ENCODE measurements around the gene ADCY7. TPM values are rescaled to one million over a fixed set of nuclear protein-coding genes. Genes with fewer than 3 reads are reported as not detected.

Gene ADCY7
- total and polyA plus RNA-seq, 9 of the 15 experiments (the other 6 are each of a cell fraction or from before 2014, with no cell fraction given) = 2.3 to 108 (median 28.6) TPM

DNA sequence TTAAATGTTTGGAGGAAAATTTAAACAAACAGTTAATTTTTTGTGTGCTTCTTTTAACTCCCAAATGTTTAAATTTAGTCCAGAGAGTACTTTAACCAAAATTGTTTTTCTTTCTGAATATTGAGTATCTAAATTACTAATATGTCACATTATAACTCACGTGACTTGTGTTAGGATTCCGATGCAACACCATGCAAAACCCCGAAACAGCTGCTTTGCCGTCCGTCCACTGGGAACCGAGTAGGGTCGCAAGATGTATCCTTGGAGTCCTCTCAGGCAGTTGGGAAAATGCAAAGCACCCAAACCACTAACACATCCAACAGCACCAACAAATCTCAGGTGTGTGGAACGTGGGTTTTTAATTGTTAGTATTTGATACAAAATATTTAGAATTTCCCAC lies 38.7 kb upstream of the ADCY7 start:
- Histone ChIP-seq H3K9me3 (replicated peaks; ENCODE audit: control insufficient read depth, insufficient read depth, low read depth, low read length) (no peaks in the 10 kb centered on the region), H4K20me1 (replicated peaks; ENCODE audit: control insufficient read depth, insufficient read depth, low read length) (no peaks in the 10 kb centered on the region), H3K9ac (ENCODE audit: insufficient read depth in 1 of 2, low read depth in 2 of 2, low read length in 2 of 2) (no peak overlapping the region), H3K27me3 (ENCODE audit: control insufficient read depth in 2 of 2, insufficient read depth in 2 of 2, low read length in 2 of 2) (no peaks in the 10 kb centered on the region), H3K4me1 (replicated peaks in 1 of 2; ENCODE audit: control insufficient read depth in 2 of 2, insufficient read depth in 2 of 2, low read length in 2 of 2) (peaks cover 8 to 14% of the 10 kb centered on the region in 2 experiments; a peak in 4 of 5 replicates), H3K27ac (ENCODE audit: extremely low read depth, low read depth, low read length) (peak overlapping the region; percentile 67; the same call in 1 of the 3 replicates), H2AFZ (ENCODE audit: low read depth, low read length) (no peak overlapping the region), H3K4me2 (ENCODE audit: insufficient read depth, low read length) (no peak overlapping the region), H3K4me3 (no peak overlapping the region), H3K36me3 (ENCODE audit: control insufficient read depth, insufficient read depth, low read length) (peaks cover 48% of the 10 kb centered on the region; the same call in 2 of the 3 replicates), H3K79me2 (ENCODE audit: control insufficient read depth, insufficient read depth, low read length) (no peaks in the 10 kb centered on the region), H3K9me1 (ENCODE audit: control insufficient read depth, insufficient read depth, low read length) (no peaks in the 10 kb centered on the region)
- BruUV-seq (replicated peaks) = no TSS peak
- CTCF ChIA-PET (ENCODE audit: low intra/inter-chr PET ratio) = no interaction called here
- TF ChIP-seq THAP7 (CRISPR knock-in tag; IDR thresholded peaks at IDR 0.05) (no peak), TRIM24 (IDR thresholded peaks at IDR 0.05) (peak in 1 of 2 experiments; percentile 44; a peak in 1 of 4 replicates), CEBPG (CRISPR knock-in tag; IDR thresholded peaks at IDR 0.05) (peak; percentile 64; the same call in 1 of the 2 replicates), CEBPG (tag; conservative IDR thresholded peaks at IDR 0.05 in 1 of 2, IDR thresholded peaks at IDR 0.05 in 1 of 2) (peak in 1 of 2 experiments; percentile 70; a peak in 2 of 4 replicates), ZNF318 (IDR thresholded peaks at IDR 0.05; ENCODE audit: borderline replicate concordance in 1 of 2, low read depth in 1 of 2) (no peak), HNRNPK (IDR thresholded peaks at IDR 0.05; ENCODE audit: low read depth, low read length, poor library complexity, severe bottlenecking) (no peak)
- DNase-seq (ENCODE audit: extremely low read depth in 1 of 4, low spot score in 3 of 4) (no peak), ATAC-seq (no peak), FAIRE-seq (no peak)
- in situ Hi-C loops (cut with MboI) = no loop called here
- intact Hi-C loops (cut with micrococcal nuclease) = no loop called here
- 69% methylated on average over 8 of the region's 8 CpGs for WGBS (ENCODE audit: insufficient coverage, low coverage, missing lambda C conversion rate)
- POLR2A ChIA-PET = interaction anchor here (0.6 kb wide), 1 partner anchor 108 kb away, joined by 3 read pairs; no protein-coding TSS in a partner anchor
